Stomach smooth muscle (tissue), 2 donors: ENCODE data around the gene LHFPL2.
"Not testable (repeated sequence)": the region's sequence is repeated elsewhere in the genome, so short reads cannot be mapped to it uniquely, and the experiment has no call there.

Experiments used
- H3K27ac ChIP-seq: one replicate; pipeline ENCODE4 v1.7.0; 2013; ENCODE audit warnings: mild to moderate bottlenecking, low read length, inconsistent platforms
- H3K27me3 ChIP-seq, 2 donors: one replicate each; pipeline ENCODE4 v1.7.0; 2013; ENCODE audit warnings: low read length in 2 of 2; ENCODE audit not compliant: insufficient read depth in 2 of 2, control insufficient read depth in 1 of 2
- H3K36me3 ChIP-seq, 2 donors: one replicate each; pipeline ENCODE4 v1.7.0; 2013; ENCODE audit warnings: low read length in 2 of 2; ENCODE audit not compliant: control insufficient read depth in 2 of 2, insufficient read depth in 2 of 2
- H3K4me1 ChIP-seq: one replicate; pipeline ENCODE4 v1.7.0; 2013; ENCODE audit warnings: low read length; ENCODE audit not compliant: control insufficient read depth, insufficient read depth
- H3K4me3 ChIP-seq, 2 donors: one replicate each; pipeline ENCODE4 v1.7.0; 2013; ENCODE audit warnings: low read length in 2 of 2
- H3K9ac ChIP-seq, 2 donors: one replicate each; pipeline ENCODE4 v1.7.0; 2013; ENCODE audit warnings: low read length in 2 of 2, mild to moderate bottlenecking in 1 of 2
- H3K9me3 ChIP-seq, 2 donors: one replicate each; pipeline ENCODE4 v1.7.0; 2013; ENCODE audit warnings: low read length in 2 of 2; ENCODE audit not compliant: control insufficient read depth in 2 of 2
- donor health status: healthy.
- donor health status: Pancreatic carcinoma.

Gene LHFPL2

GRCh38 chr5:78458843-78459242 is 189.7 kb downstream of the LHFPL2 start:
- Histone ChIP-seq H3K4me1 (no peaks in the 10 kb centered on the region), H3K9me3 (no peaks in the 10 kb centered on the region), H3K9ac (no peak overlapping the region), H3K27ac (no peak overlapping the region), H3K4me3 (no peak overlapping the region), H3K36me3 (no peaks in the 10 kb centered on the region), H3K27me3 (no peaks in the 10 kb centered on the region)

DNA sequence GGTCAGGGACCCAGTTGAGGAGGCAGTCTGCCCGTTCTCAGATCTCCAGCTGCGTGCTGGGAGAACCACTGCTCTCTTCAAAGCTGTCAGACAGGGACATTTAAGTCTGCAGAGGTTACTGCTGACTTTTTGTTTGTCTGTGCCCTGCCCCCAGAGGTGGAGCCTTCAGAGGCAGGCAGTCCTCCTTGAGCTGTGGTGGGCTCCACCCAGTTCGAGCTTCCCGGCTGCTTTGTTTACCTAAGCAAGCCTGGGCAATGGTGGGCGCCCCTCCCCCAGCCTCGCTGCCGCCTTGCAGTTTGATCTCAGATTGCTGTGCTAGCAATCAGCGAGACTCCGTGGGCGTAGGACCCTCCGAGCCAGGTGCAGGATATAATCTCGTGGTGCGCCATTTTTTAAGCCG is 191.1 kb downstream of the LHFPL2 start:
- not testable (repeated sequence) for H3K36me3 ChIP-seq, H3K9ac ChIP-seq, H3K4me3 ChIP-seq, H3K27ac ChIP-seq, H3K4me1 ChIP-seq, H3K27me3 ChIP-seq, H3K9me3 ChIP-seq

DNA sequence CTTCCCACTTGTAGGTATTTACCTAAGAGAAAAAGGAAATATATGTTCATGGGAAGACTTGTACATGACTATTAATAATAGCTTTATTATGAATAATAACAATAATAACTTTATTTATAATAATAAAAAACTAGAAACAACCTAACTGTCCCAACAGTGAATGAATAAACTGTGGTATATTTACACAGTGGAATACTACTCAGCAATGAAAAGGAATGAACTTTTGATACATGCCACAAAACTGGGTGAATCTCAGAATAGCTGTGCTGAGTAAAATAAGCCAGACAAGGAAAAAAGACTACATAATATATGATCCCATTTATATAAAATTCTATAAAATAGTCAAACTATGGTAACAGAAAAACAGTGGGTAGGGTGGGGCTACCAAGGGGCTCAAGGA is 199.5 kb downstream of the LHFPL2 start:
- no peaks in the 10 kb centered on the region for H3K27me3 ChIP-seq
- H3K4me3 ChIP-seq, result no peak overlapping the region
- H3K9ac ChIP-seq, result no peak overlapping the region
- H3K36me3 ChIP-seq, result peaks cover 0 to 5% of the 10 kb centered on the region in 2 donors
- H3K27ac ChIP-seq, result no peak overlapping the region
- H3K9me3 ChIP-seq, result no peaks in the 10 kb centered on the region
- H3K4me1 ChIP-seq, result no peaks in the 10 kb centered on the region

GRCh38 chr5:78447775-78448424 is 200.7 kb downstream of the LHFPL2 start:
- Histone ChIP-seq H3K4me3 (no peak overlapping the region), H3K36me3 (peaks cover 0 to 5% of the 10 kb centered on the region in 2 donors), H3K9me3 (no peaks in the 10 kb centered on the region), H3K27ac (no peak overlapping the region), H3K4me1 (no peaks in the 10 kb centered on the region), H3K27me3 (no peaks in the 10 kb centered on the region), H3K9ac (no peak overlapping the region)
